Measurements from ENCODE around the gene CCDC24. TPM values are rescaled to one million over a fixed set of nuclear protein-coding genes. Genes with fewer than 3 reads are reported as not detected.
A peak's percentile ranks its signal among the peaks of the same experiment; 100 is the strongest.

Gene CCDC24
- total RNA-seq: 22.6 TPM

- DNase-seq (ENCODE audit: low spot score): peak; percentile 91
Measured at GRCh38 chr1:43991476-43992231, at the start of gene CCDC24. Gene CCDC24, plus strand, starts transcription at chr1:43991599. Its CDS starts 280 bp downstream, at chr1:43991879.

GRCh38 chr1:43942411-43942810 is 49.0 kb upstream of the CCDC24 start:
- no peak for DNase-seq (ENCODE audit: low spot score)

- DNase-seq (ENCODE audit: low spot score): no peak
Measured at GRCh38 chr1:43944860-43945259, 46.5 kb upstream of the CCDC24 start.

- DNase-seq (ENCODE audit: low spot score): no peak
Measured at GRCh38 chr1:43945674-43946235, 45.6 kb upstream of the CCDC24 start.

- peak; percentile 94 for DNase-seq (ENCODE audit: low spot score)
Measured at GRCh38 chr1:43946236-43947060, 45.0 kb upstream of the CCDC24 start, which contains the start of gene IPO13. Gene IPO13, plus strand, starts transcription at chr1:43946950. Its CDS starts 651 bp downstream, at chr1:43947601.

- no peak for DNase-seq (ENCODE audit: low spot score)
Measured at GRCh38 chr1:43947061-43947873, 44.1 kb upstream of the CCDC24 start.

GRCh38 chr1:43947874-43948437 is 43.4 kb upstream of the CCDC24 start:
- no peak for DNase-seq (ENCODE audit: low spot score)

GRCh38 chr1:43949678-43950077 is 41.7 kb upstream of the CCDC24 start:
- no peak for DNase-seq (ENCODE audit: low spot score)

GRCh38 chr1:43951021-43951985 is 40.1 kb upstream of the CCDC24 start:
- no peak for DNase-seq (ENCODE audit: low spot score)

GRCh38 chr1:43952731-43953346 is 38.6 kb upstream of the CCDC24 start:
- no peak for DNase-seq (ENCODE audit: low spot score)

- DNase-seq (ENCODE audit: low spot score): no peak
Measured at GRCh38 chr1:43953361-43953760, 38.0 kb upstream of the CCDC24 start.

GRCh38 chr1:43954036-43954435 is 37.4 kb upstream of the CCDC24 start:
- no peak for DNase-seq (ENCODE audit: low spot score)

- no peak for DNase-seq (ENCODE audit: low spot score)
Measured at GRCh38 chr1:43956234-43956633, 35.2 kb upstream of the CCDC24 start.

- DNase-seq (ENCODE audit: low spot score): no peak
Measured at GRCh38 chr1:43957407-43958040, 33.9 kb upstream of the CCDC24 start.

GRCh38 chr1:43958351-43959255 is 32.8 kb upstream of the CCDC24 start:
- DNase-seq (ENCODE audit: low spot score): no peak

- DNase-seq (ENCODE audit: low spot score): no peak
Measured at GRCh38 chr1:43960798-43961197, 30.6 kb upstream of the CCDC24 start.

GRCh38 chr1:43961692-43962091 is 29.7 kb upstream of the CCDC24 start:
- no peak for DNase-seq (ENCODE audit: low spot score)

- no peak for DNase-seq (ENCODE audit: low spot score)
Measured at GRCh38 chr1:43962324-43962723, 29.1 kb upstream of the CCDC24 start.
